Chondrocyte (in vitro differentiated cells): ENCODE data around the gene GPR89B. TPM values are rescaled to one million over a fixed set of nuclear protein-coding genes. Genes with fewer than 3 reads are reported as not detected.
A peak's percentile ranks its signal among the peaks of the same experiment; 100 is the strongest.

Experiments
- DNase-seq: peaks from one replicate; pipeline ENCODE4 v3.0.0; 2021; ENCODE audit warnings: mixed read lengths, low spot score
- H3K27ac Mint-ChIP-seq: one replicate; pipeline ENCODE4 v1.8.0; 2021; ENCODE audit warnings: mild to moderate bottlenecking, moderate library complexity, mixed read lengths; ENCODE audit not compliant: unreplicated experiment
- H3K27me3 Mint-ChIP-seq: 2 replicates; pipeline ENCODE4 v1.8.0; 2021; ENCODE audit warnings: low read depth, mixed read lengths
- H3K36me3 Mint-ChIP-seq: 2 replicates; pipeline ENCODE4 v1.8.0; 2021; ENCODE audit warnings: low read depth, mixed read lengths
- H3K4me1 Mint-ChIP-seq: 2 replicates; pipeline ENCODE4 v1.8.0; 2021; ENCODE audit warnings: low read depth, mild to moderate bottlenecking, mixed read lengths
- H3K4me3 Mint-ChIP-seq: one replicate; pipeline ENCODE4 v1.8.0; 2021; ENCODE audit warnings: mild to moderate bottlenecking, moderate library complexity, mixed read lengths; ENCODE audit not compliant: unreplicated experiment
- H3K9me3 Mint-ChIP-seq: 2 replicates; pipeline ENCODE4 v1.8.0; 2021; ENCODE audit warnings: low read depth, mixed read lengths
- total RNA-seq: library from RNA; stranded (reverse); gene quantifications from 3 replicates; pipeline ENCODE4 v1.2.1, GENCODE V29; 2021
- TF ChIP-seq, protein P1 (sequence below): fragments of 200-600 bp; sonication (generic); IDR thresholded peaks from 2 replicates; pipeline ENCODE4 v1.5.0; 2021; ENCODE audit warnings: antibody characterized with exemption, mild to moderate bottlenecking, moderate library complexity

GPR89B gene
- total RNA-seq, 1 donor from 2014 or later, result 8.8 TPM

DNA sequence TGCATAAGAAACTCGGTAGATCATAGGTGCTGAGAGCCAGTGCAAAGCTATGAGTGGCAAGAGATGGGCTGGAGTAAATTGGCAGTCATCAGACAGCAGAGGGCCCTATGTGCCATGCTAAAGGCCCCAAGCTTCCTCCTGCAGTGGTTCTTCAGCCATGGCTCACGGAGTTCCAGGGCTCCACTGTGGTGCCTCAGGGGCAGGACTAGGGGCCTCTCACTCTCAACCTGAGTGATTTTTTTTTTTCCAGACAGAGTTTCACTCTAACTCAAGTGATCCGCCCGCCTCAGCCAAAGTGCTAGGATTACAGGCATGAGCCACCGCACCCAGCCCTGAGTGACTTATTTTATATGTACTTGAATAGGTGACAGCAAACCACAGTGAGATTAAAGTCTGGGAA is 36.0 kb upstream of the GPR89B start:
- no peak overlapping the region for H3K27ac Mint-ChIP-seq
- H3K4me3 Mint-ChIP-seq, result no peak overlapping the region
- no peaks in the 10 kb centered on the region for H3K9me3 Mint-ChIP-seq
- H3K4me1 Mint-ChIP-seq, result peaks cover 8% of the 10 kb centered on the region
- TF ChIP-seq, protein P1, sequence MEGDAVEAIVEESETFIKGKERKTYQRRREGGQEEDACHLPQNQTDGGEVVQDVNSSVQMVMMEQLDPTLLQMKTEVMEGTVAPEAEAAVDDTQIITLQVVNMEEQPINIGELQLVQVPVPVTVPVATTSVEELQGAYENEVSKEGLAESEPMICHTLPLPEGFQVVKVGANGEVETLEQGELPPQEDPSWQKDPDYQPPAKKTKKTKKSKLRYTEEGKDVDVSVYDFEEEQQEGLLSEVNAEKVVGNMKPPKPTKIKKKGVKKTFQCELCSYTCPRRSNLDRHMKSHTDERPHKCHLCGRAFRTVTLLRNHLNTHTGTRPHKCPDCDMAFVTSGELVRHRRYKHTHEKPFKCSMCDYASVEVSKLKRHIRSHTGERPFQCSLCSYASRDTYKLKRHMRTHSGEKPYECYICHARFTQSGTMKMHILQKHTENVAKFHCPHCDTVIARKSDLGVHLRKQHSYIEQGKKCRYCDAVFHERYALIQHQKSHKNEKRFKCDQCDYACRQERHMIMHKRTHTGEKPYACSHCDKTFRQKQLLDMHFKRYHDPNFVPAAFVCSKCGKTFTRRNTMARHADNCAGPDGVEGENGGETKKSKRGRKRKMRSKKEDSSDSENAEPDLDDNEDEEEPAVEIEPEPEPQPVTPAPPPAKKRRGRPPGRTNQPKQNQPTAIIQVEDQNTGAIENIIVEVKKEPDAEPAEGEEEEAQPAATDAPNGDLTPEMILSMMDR, result no peak
- H3K27me3 Mint-ChIP-seq, result no peaks in the 10 kb centered on the region
- DNase-seq, result no peak
- H3K36me3 Mint-ChIP-seq, result no peaks in the 10 kb centered on the region

GRCh38 chr1:147892731-147893214 is 35.4 kb upstream of the GPR89B start:
- no peaks in the 10 kb centered on the region for H3K9me3 Mint-ChIP-seq
- DNase-seq, result no peak
- TF ChIP-seq, protein P1, result peak; percentile 96
- no peaks in the 10 kb centered on the region for H3K27me3 Mint-ChIP-seq
- H3K36me3 Mint-ChIP-seq, result no peaks in the 10 kb centered on the region
- H3K4me3 Mint-ChIP-seq, result no peak overlapping the region
- no peak overlapping the region for H3K27ac Mint-ChIP-seq
- peaks cover 8% of the 10 kb centered on the region for H3K4me1 Mint-ChIP-seq

DNA sequence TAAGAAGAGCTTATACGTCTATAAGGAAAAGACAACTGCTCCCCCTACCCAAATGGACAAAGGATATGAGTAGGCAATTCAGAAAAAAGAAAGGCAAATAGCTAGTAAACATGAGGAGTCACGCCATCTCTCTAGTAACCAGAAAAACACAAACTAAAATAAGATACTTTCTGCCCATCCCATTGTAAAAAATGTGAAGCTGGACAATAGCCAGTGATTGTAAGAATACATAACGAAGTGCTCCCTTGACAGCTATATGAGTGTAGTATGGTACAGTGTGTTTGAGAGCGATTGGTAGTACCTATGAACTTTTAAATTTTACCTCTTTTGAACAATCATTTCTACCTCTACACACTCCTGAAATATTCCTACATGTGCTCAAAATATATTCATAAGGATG is 33.1 kb upstream of the GPR89B start:
- H3K27ac Mint-ChIP-seq, result no peak overlapping the region
- peaks cover 5% of the 10 kb centered on the region for H3K27me3 Mint-ChIP-seq

DNA sequence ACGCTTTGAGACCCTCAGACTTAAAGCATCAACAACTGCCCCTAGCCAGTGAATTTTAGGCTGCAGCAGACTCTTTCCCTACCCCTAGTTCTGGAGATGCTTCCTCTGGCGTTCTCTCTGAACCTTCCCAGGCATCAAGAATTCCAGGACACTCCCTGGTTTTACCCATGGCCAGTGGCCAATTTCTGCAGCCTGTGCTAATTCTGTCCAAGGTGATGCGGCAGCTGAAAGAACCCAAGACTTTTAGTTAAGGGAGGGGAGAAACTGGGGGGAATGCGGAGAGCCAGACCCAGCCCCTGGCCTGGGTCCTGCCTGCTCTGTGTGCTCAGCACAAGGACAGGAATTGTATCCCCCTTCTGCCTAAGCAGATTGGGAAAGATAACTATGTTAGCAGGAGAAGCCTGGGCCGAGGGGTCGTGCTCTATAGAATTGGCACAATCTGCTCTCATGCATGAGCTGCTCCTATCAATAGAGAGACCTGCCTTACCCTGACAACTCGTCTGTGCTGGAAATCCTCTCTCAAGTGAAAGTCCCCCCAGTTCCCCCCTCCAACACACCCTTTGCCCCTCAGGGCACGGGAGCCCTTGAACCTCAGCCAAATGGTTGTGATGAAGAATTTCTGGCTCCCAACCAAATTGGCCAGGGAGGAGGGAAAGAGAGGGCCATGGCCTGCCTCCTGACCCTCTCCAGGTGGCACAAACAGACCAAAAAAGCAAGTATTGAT is 31.0 kb upstream of the GPR89B start:
- Mint-ChIP-seq H3K27ac (no peak overlapping the region), H3K36me3 (no peaks in the 10 kb centered on the region), H3K9me3 (no peaks in the 10 kb centered on the region), H3K4me3 (no peak overlapping the region), H3K27me3 (peaks cover 6% of the 10 kb centered on the region), H3K4me1 (peaks cover 3% of the 10 kb centered on the region)
- TF ChIP-seq, protein P1, result no peak
- DNase-seq, result no peak

More for the DNA sequence above, 33.1 kb upstream of the GPR89B start:
- H3K9me3 Mint-ChIP-seq, result no peaks in the 10 kb centered on the region
- H3K36me3 Mint-ChIP-seq, result no peaks in the 10 kb centered on the region
- DNase-seq, result no peak
- H3K4me3 Mint-ChIP-seq, result no peak overlapping the region
- TF ChIP-seq, protein P1, result no peak
- peaks cover 6% of the 10 kb centered on the region for H3K4me1 Mint-ChIP-seq

- no peak overlapping the region for H3K27ac Mint-ChIP-seq
- TF ChIP-seq, protein P1, result no peak
- no peak for DNase-seq
- H3K27me3 Mint-ChIP-seq, result peaks cover 6% of the 10 kb centered on the region
- no peaks in the 10 kb centered on the region for H3K9me3 Mint-ChIP-seq
- H3K4me1 Mint-ChIP-seq, result no peaks in the 10 kb centered on the region
- no peaks in the 10 kb centered on the region for H3K36me3 Mint-ChIP-seq
- no peak overlapping the region for H3K4me3 Mint-ChIP-seq
These were observed 30.4 kb upstream of the GPR89B start for GRCh38 chr1:147897789-147898188.
